AG09319 (cell line): ENCODE data around the gene NCAPD3.

Experiments used
- DNase-seq: peaks from one replicate; pipeline ENCODE4 v3.0.0-alpha.2; 2010; ENCODE audit warnings: low read depth; ENCODE audit errors: extremely low read depth
- CTCF ChIP-seq: IDR thresholded peaks from 2 replicates; pipeline ENCODE4 v1.5.1; 2011; ENCODE audit warnings: low read depth, mild to moderate bottlenecking, inconsistent platforms, low read length, moderate library complexity

NCAPD3 gene

GRCh38 chr11:134240592-134240991, 16.8 kb upstream of the NCAPD3 start:
- no peak for TF ChIP-seq CTCF
- no peak for DNase-seq

- no peak for DNase-seq
Observed at GRCh38 chr11:134238956-134239355, 15.2 kb upstream of the NCAPD3 start.

GRCh38 chr11:134237557-134237922, 13.8 kb upstream of the NCAPD3 start:
- TF ChIP-seq CTCF, result no peak
- no peak for DNase-seq

More at GRCh38 chr11:134238956-134239355, 15.2 kb upstream of the NCAPD3 start:
- TF ChIP-seq CTCF, result no peak

- no peak for TF ChIP-seq CTCF
- DNase-seq, result no peak
Observed at GRCh38 chr11:134236834-134237556, 13.2 kb upstream of the NCAPD3 start.

- DNase-seq, result no peak
- no peak for TF ChIP-seq CTCF
Observed at GRCh38 chr11:134235399-134235798, 11.6 kb upstream of the NCAPD3 start.

- TF ChIP-seq CTCF, result no peak
- DNase-seq, result no peak
Observed at GRCh38 chr11:134233729-134234179, 10.0 kb upstream of the NCAPD3 start.

- TF ChIP-seq CTCF, result no peak
- no peak for DNase-seq
Observed at GRCh38 chr11:134231958-134232659, 8.3 kb upstream of the NCAPD3 start.
